HepG2 (cell line): ENCODE results near the gene STK32C. TPM values are rescaled to one million over a fixed set of nuclear protein-coding genes. Genes with fewer than 3 reads are reported as not detected.

Experiments used
- ATAC-seq: fragments of 200-7000 bp; cut with Tn5 transposase; 3 replicates; pipeline ENCODE4 v1.9.1; 2020; ENCODE audit warnings: mild to moderate bottlenecking, moderate library complexity
- BruUV-seq: library from RNA; stranded (reverse); fragments of 400-500 nt; replicated peaks from 2 replicates; lab custom pipeline; 2021; lab: Mats Ljungman, UMichigan
- CTCF ChIA-PET: fragments of 300-600 bp; formaldehyde crosslinking; extraction: SDS; loops from one replicate; lab custom pipeline; 2021; ENCODE audit warnings: low total read pairs, inconsistent platforms, low intra/inter-chr PET ratio; lab: Yijun Ruan, JAX
- POLR2A ChIA-PET: fragments of 350-600 bp; sonication (Branson Sonifier 250); formaldehyde crosslinking; loops from one replicate; lab custom pipeline; 2020; ENCODE audit warnings: antibody characterized with exemption, inconsistent platforms; lab: Yijun Ruan, JAX
- DNase-seq: peaks from one replicate; pipeline ENCODE4 v3.0.0-alpha.2; 2015; ENCODE audit warnings: low spot score
- FAIRE-seq: peaks from 3 replicates; lab custom pipeline; 2011; peaks lifted over from hg19 to GRCh38; lab: Jason Lieb, UNC
- H2AFZ ChIP-seq: one replicate; pipeline ENCODE4 v1.6.1; 2011; ENCODE audit warnings: low read length, inconsistent platforms
- H3K27ac ChIP-seq: fragments of 300-600 bp; 3 replicates; pipeline ENCODE4 v1.8.0; 2011; ENCODE audit warnings: mixed run types, mild to moderate bottlenecking, mixed read lengths, low read length, inconsistent platforms; ENCODE audit not compliant: insufficient read depth; ENCODE audit errors: extremely low read length
- H3K27me3 ChIP-seq, 2 experiments: fragments of 200-600 bp in 1 of 2; 2 replicates in 1 of 2; 3 replicates in 1 of 2; pipeline versions ENCODE4 v1.6.0 to v1.8.0; 2011; ENCODE audit warnings: low read length in 2 of 2, mild to moderate bottlenecking in 2 of 2, moderate library complexity in 2 of 2, inconsistent platforms in 1 of 2; ENCODE audit not compliant: insufficient read depth in 2 of 2, control insufficient read depth in 1 of 2
- H3K36me3 ChIP-seq, 2 experiments: fragments of 200-600 bp in 1 of 2; replicated peaks in 1 of 2; 2 replicates in 1 of 2; 3 replicates in 1 of 2; pipeline versions ENCODE4 v1.5.1 to v1.8.0; 2011; ENCODE audit warnings: low read length in 2 of 2, inconsistent platforms in 1 of 2; ENCODE audit not compliant: insufficient read depth in 2 of 2, control insufficient read depth in 1 of 2
- H3K4me1 ChIP-seq: 2 replicates; pipeline ENCODE4 v1.5.1; 2012; ENCODE audit warnings: low read length, inconsistent platforms; ENCODE audit not compliant: insufficient read depth
- H3K4me2 ChIP-seq: 2 replicates; pipeline ENCODE4 v1.6.0; 2011; ENCODE audit warnings: low read depth, low read length, inconsistent platforms
- H3K4me3 ChIP-seq, 3 experiments: fragments of 200-600 bp in 1 of 3; sonication (generic), shearing (Covaris generic) in 1 of 3; replicated peaks in 1 of 3; 2 replicates each; pipeline ENCODE4 v1.5.1; 2011 to 2016; ENCODE audit warnings: low read length in 3 of 3, inconsistent platforms in 2 of 3, low read depth in 2 of 3, mild to moderate bottlenecking in 2 of 3, control low read depth in 1 of 3, mixed read lengths in 1 of 3; ENCODE audit not compliant: insufficient read depth in 1 of 3
- H3K79me2 ChIP-seq: one replicate; pipeline ENCODE4 v1.6.1; 2011; ENCODE audit warnings: low read length, inconsistent platforms; ENCODE audit not compliant: insufficient read depth
- H3K9ac ChIP-seq: 2 replicates; pipeline ENCODE4 v1.6.0; 2011; ENCODE audit warnings: mild to moderate bottlenecking, low read depth, low read length, inconsistent platforms; ENCODE audit not compliant: insufficient read depth
- H3K9me3 ChIP-seq: 2 replicates; pipeline ENCODE4 v1.5.1; 2012; ENCODE audit warnings: mild to moderate bottlenecking, low read length
- H4K20me1 ChIP-seq: 2 replicates; pipeline ENCODE4 v1.6.0; 2011; ENCODE audit warnings: inconsistent platforms, mild to moderate bottlenecking, low read length, moderate library complexity; ENCODE audit not compliant: insufficient read depth
- BATF2 ChIP-seq: sonication (generic); formaldehyde crosslinking; IDR thresholded peaks from 2 replicates; pipeline ENCODE4 v1.8.0; 2022; ENCODE audit warnings: mild to moderate bottlenecking, missing genetic modification reagents, moderate library complexity
- CBX5 ChIP-seq: sonication (generic); formaldehyde crosslinking; IDR thresholded peaks from 2 replicates; pipeline ENCODE4 v1.4.0; 2020; ENCODE audit warnings: missing genetic modification reagents, borderline replicate concordance
- GFI1 ChIP-seq: sonication (generic); formaldehyde crosslinking; IDR thresholded peaks from 2 replicates; pipeline ENCODE4 v1.5.0; 2020; ENCODE audit warnings: missing genetic modification reagents, mild to moderate bottlenecking, borderline replicate concordance
- HOXD1 ChIP-seq: sonication (generic); formaldehyde crosslinking; IDR thresholded peaks from 2 replicates; pipeline ENCODE4 v1.5.0; 2020; ENCODE audit warnings: missing genetic modification reagents
- LRRFIP1 ChIP-seq: sonication (generic); formaldehyde crosslinking; conservative IDR thresholded peaks from 2 replicates; pipeline ENCODE4 v1.4.0; 2020; ENCODE audit warnings: missing genetic modification reagents
- RFX5 ChIP-seq: IDR thresholded peaks from 2 replicates; pipeline ENCODE4 v1.6.1; 2011; ENCODE audit warnings: low read depth, low read length, improper control_type of control experiment
- SAP130 ChIP-seq: IDR thresholded peaks from 2 replicates; pipeline ENCODE4 v1.6.1; 2016; ENCODE audit warnings: low read depth
- YEATS2 ChIP-seq: sonication (generic); formaldehyde crosslinking; IDR thresholded peaks from 2 replicates; pipeline ENCODE4 v1.4.0; 2020; ENCODE audit warnings: missing genetic modification reagents, borderline replicate concordance
- ZFY ChIP-seq: sonication (generic); formaldehyde crosslinking; IDR thresholded peaks from 2 replicates; pipeline ENCODE4 v1.4.0; 2020; ENCODE audit warnings: missing genetic modification reagents
- ZKSCAN5 ChIP-seq: sonication (generic); formaldehyde crosslinking; IDR thresholded peaks from 2 replicates; pipeline ENCODE4 v1.5.1; 2020; ENCODE audit warnings: mild to moderate bottlenecking, missing genetic modification reagents
- ZNF274 ChIP-seq: sonication (generic); formaldehyde crosslinking; IDR thresholded peaks from 2 replicates; pipeline ENCODE4 v1.5.1; 2020; ENCODE audit warnings: mild to moderate bottlenecking, missing genetic modification reagents
- ZNF318 ChIP-seq: sonication (generic); formaldehyde crosslinking; IDR thresholded peaks from 2 replicates; pipeline ENCODE4 v1.4.0; 2020; ENCODE audit warnings: mild to moderate bottlenecking, missing genetic modification reagents
- ZNF460 ChIP-seq: sonication (generic); formaldehyde crosslinking; IDR thresholded peaks from 2 replicates; pipeline ENCODE4 v1.5.1; 2020; ENCODE audit warnings: missing genetic modification reagents, mild to moderate bottlenecking, borderline replicate concordance
- ZNF547 ChIP-seq: sonication (generic); formaldehyde crosslinking; IDR thresholded peaks from 2 replicates; pipeline ENCODE4 v1.5.1; 2020; ENCODE audit warnings: mild to moderate bottlenecking, missing genetic modification reagents
- WGBS: methylation state at CpG from one replicate; pipeline ENCODE4 v1.1.6; 2017; ENCODE audit warnings: low lambda C conversion rate; 5-methylcytosine and 5-hydroxymethylcytosine counted together
- in situ Hi-C: cut with HindIII; loops from 2 replicates; pipeline ENCODE4 v1.10.0; 2017; ENCODE audit warnings: low pct_unique_long_range_greater_than_20kb; ENCODE audit not compliant: extremely low pct_ligation_motif_present
- intact Hi-C: fragments of 100-400 bp; cut with micrococcal nuclease; formaldehyde crosslinking; loops from one replicate; pipeline ENCODE4 v1.10.0; 2022; ENCODE audit not compliant: unreplicated experiment
- polyA plus RNA-seq, 8 experiments: library from polyadenylated mRNA; depleted of rRNA in 3 of 8; stranded (reverse) in 7 of 8; unstranded in 1 of 8; fragments of >200 nt; fragmentation: Illumina TruSeq in 4 of 8; extraction: Trizol in 4 of 8; gene quantifications; 2 replicates each; pipeline versions ENCODE4 v1.2.1 to v1.2.3, GENCODE V29; 2011 to 2016; ENCODE audit warnings: low read depth in 4 of 8, missing spikeins in 1 of 8, mixed read lengths in 1 of 8; ENCODE audit not compliant: insufficient read depth in 1 of 8
- total RNA-seq, 5 experiments: library from RNA; depleted of rRNA; stranded (reverse); fragments of >200 nt; fragmentation: Illumina TruSeq; extraction: Trizol; gene quantifications; 2 replicates each; pipeline ENCODE4 v1.2.3, GENCODE V29; 2016; ENCODE audit warnings: low read depth in 1 of 5

STK32C gene
- total and polyA plus RNA-seq, 2 of the 13 experiments (the other 11 are each of a cell fraction or from before 2014, with no cell fraction given) = 10.9 to 19.4 TPM

GRCh38 chr10:132270721-132271457 is 36.9 kb downstream of the STK32C start:
- ATAC-seq (no peak), DNase-seq (no peak), FAIRE-seq (no peak)
- H3K4me1 ChIP-seq = peaks cover 7% of the 10 kb centered on the region; the same call in 1 of the 2 replicates
- no peak overlapping the region for H2AFZ ChIP-seq
- no peak overlapping the region for H3K27ac ChIP-seq
- no peaks in the 10 kb centered on the region; a peak in 1 of 5 replicates for H3K27me3 ChIP-seq
- 100% methylated on average over 1 of the region's 11 CpGs for WGBS
- no peaks in the 10 kb centered on the region for H3K9me3 ChIP-seq
- intact Hi-C loops (no loop called here), in situ Hi-C loops (no loop called here)
- BruUV-seq = no TSS peak
- H3K4me3 ChIP-seq = no peak overlapping the region
- H3K36me3 ChIP-seq = no peaks in the 10 kb centered on the region
- no peaks in the 10 kb centered on the region for H3K79me2 ChIP-seq
- H4K20me1 ChIP-seq = no peaks in the 10 kb centered on the region; the same call in none of the 2 replicates
- POLR2A ChIA-PET = no interaction called here
- no peak overlapping the region for H3K4me2 ChIP-seq
- CTCF ChIA-PET = no interaction called here
- H3K9ac ChIP-seq = no peak overlapping the region
- no peak for TF ChIP-seq HOXD1 (CRISPR knock-in tag)
- no peak for TF ChIP-seq ZNF547 (CRISPR knock-in tag)
- no peak for TF ChIP-seq ZNF274 (CRISPR knock-in tag)
- TF ChIP-seq BATF2 = no peak
- TF ChIP-seq SAP130 (CRISPR knock-in tag) = no peak
- TF ChIP-seq GFI1 (CRISPR knock-in tag) = no peak
- no peak for TF ChIP-seq ZFY (CRISPR knock-in tag)
- TF ChIP-seq CBX5 = no peak
- TF ChIP-seq YEATS2 (CRISPR knock-in tag) = no peak
- TF ChIP-seq ZKSCAN5 (CRISPR knock-in tag) = no peak
- TF ChIP-seq RFX5 = no peak
- TF ChIP-seq ZNF318 (CRISPR knock-in tag) = no peak
- no peak for TF ChIP-seq ZNF460 (CRISPR knock-in tag)
- TF ChIP-seq LRRFIP1 (CRISPR knock-in tag) = no peak
